GM13976 (cell line): ENCODE measurements around the gene SLC36A4.

ENCODE experiments used
- DNase-seq: peaks from one replicate; pipeline ENCODE4 v3.0.0; 2012; ENCODE audit warnings: low spot score
- in situ Hi-C: fragments of 300-500 bp; cut with MboI; formaldehyde crosslinking; loops from one replicate; pipeline ENCODE4 v1.12.0; 2022; ENCODE audit warnings: low sequenced_read_pairs, mixed read lengths, inconsistent platforms; ENCODE audit not compliant: unreplicated experiment
- TF ChIP-seq, protein P1 (sequence below): IDR thresholded peaks from 2 replicates; pipeline ENCODE4 v1.5.1; 2012; ENCODE audit warnings: borderline replicate concordance, mild to moderate bottlenecking; ENCODE audit not compliant: insufficient read depth; ENCODE audit errors: extremely low read depth, missing control alignments, control extremely low read depth

Gene SLC36A4

DNA sequence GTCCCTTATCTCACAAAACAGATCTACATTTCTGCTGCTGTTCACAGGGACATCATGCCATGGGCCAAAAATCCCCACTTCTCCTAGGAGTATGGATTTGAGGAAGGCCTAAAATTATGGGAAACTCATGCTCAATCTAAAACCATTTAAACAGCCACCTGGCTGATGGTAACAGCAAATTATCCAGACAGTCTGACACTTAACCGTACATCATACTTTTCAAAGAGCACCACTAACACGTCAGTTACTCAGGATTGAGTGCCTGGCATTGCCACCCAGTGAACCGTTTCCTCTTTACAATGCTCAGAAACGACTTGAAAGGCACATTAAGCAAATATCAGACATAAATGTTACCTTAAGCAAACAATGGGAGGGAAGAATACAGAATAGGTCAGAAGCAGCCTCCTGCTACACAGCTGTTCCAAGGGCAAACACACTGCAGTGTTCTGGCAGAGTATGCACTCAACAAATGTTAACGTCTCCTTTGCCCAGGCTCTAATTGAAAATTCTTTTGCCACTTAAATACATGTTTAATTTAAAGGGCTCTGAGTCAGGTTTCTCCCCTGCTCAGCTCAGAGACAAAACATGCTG lies 18.8 kb upstream of the SLC36A4 start:
- DNase-seq: no peak
- TF ChIP-seq, protein P1, sequence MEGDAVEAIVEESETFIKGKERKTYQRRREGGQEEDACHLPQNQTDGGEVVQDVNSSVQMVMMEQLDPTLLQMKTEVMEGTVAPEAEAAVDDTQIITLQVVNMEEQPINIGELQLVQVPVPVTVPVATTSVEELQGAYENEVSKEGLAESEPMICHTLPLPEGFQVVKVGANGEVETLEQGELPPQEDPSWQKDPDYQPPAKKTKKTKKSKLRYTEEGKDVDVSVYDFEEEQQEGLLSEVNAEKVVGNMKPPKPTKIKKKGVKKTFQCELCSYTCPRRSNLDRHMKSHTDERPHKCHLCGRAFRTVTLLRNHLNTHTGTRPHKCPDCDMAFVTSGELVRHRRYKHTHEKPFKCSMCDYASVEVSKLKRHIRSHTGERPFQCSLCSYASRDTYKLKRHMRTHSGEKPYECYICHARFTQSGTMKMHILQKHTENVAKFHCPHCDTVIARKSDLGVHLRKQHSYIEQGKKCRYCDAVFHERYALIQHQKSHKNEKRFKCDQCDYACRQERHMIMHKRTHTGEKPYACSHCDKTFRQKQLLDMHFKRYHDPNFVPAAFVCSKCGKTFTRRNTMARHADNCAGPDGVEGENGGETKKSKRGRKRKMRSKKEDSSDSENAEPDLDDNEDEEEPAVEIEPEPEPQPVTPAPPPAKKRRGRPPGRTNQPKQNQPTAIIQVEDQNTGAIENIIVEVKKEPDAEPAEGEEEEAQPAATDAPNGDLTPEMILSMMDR: no peak
- in situ Hi-C loops: loop anchor here (25.0 kb wide), 1 partner anchor 279 kb away; no protein-coding TSS in a partner anchor

- in situ Hi-C loops: loop anchor here (25.0 kb wide), 1 partner anchor 276 kb away; no protein-coding TSS in a partner anchor
- no peak for DNase-seq
- TF ChIP-seq, protein P1: no peak
Observed at GRCh38 chr11:93213622-93214021, 15.8 kb upstream of the SLC36A4 start.

DNA sequence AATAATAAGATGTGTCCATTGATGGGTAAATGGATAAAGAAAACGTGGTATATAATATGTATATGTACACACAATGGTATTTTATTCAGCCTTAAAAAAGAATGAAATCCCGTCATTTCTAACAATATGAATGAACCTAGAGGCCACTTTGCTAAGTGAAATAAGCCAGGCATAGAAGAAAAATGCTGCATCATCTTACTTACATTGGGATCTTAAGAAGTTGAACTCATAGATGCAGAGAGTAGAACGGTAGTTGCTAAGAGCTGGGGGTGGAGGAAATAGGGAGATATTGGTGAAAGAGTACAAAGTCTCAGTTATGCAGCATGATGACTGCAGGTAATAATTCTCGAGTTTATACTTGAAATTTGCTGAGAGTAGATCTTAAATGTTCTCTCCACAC lies 14.3 kb upstream of the SLC36A4 start:
- in situ Hi-C loops: loop anchor here (25.0 kb wide), 1 partner anchor 275 kb away; no protein-coding TSS in a partner anchor
- TF ChIP-seq, protein P1: no peak
- DNase-seq: no peak

GRCh38 chr11:93209466-93209865 lies 11.7 kb upstream of the SLC36A4 start:
- no peak for DNase-seq
- TF ChIP-seq, protein P1: no peak
- in situ Hi-C loops: loop anchor here (25.0 kb wide), 1 partner anchor 272 kb away; no protein-coding TSS in a partner anchor

GRCh38 chr11:93208663-93209270 lies 11.0 kb upstream of the SLC36A4 start:
- DNase-seq: no peak
- TF ChIP-seq, protein P1: no peak
- in situ Hi-C loops: loop anchor here (25.0 kb wide), 1 partner anchor 271 kb away; no protein-coding TSS in a partner anchor

GRCh38 chr11:93199616-93200015 lies 1.8 kb upstream of the SLC36A4 start:
- no peak for DNase-seq
- TF ChIP-seq, protein P1: no peak
- in situ Hi-C loops: loop anchor here (25.0 kb wide), 1 partner anchor 262 kb away; no protein-coding TSS in a partner anchor
